Measurements from ENCODE around the gene RGS6. TPM values are rescaled to one million over a fixed set of nuclear protein-coding genes. Genes with fewer than 3 reads are reported as not detected.

RGS6 gene
- total RNA-seq, 4 donors from 2014 or later: 0.83 to 2.4 (median 1.5) TPM

GRCh38 chr14:72525087-72525915 is 593.1 kb downstream of the RGS6 start:
- no peak overlapping the region for H3K4me3 ChIP-seq
- H3K27me3 ChIP-seq: no peaks in the 10 kb centered on the region
- TF ChIP-seq POLR2AphosphoS5 (IDR thresholded peaks at IDR 0.05) (no peak), POLR2A (IDR thresholded peaks at IDR 0.05; ENCODE audit: low read depth) (no peak), CTCF (IDR thresholded peaks at IDR 0.05) (no peak), EP300 (IDR thresholded peaks at IDR 0.05) (no peak)
- WGBS: 87% methylated on average over 11 of the region's 11 CpGs
- H3K36me3 ChIP-seq: no peaks in the 10 kb centered on the region
- intact Hi-C loops (cut with DNase I): no loop called here
- no peaks in the 10 kb centered on the region for H3K4me1 ChIP-seq
- no peak for DNase-seq (ENCODE audit: extremely low spot score)
- no peak overlapping the region for H3K27ac ChIP-seq (replicated peaks in 1 of 4)
- H3K9me3 ChIP-seq: peaks cover 0 to 7% (median 3%) of the 10 kb centered on the region in 4 donors

- 88% methylated on average over 1 of the region's 1 CpG for whole genome bisulfite sequencing
- no peak for TF ChIP-seq POLR2A (IDR thresholded peaks at IDR 0.05; ENCODE audit: low read depth)
- no peak for TF ChIP-seq EP300 (IDR thresholded peaks at IDR 0.05)
- no peak for TF ChIP-seq CTCF (IDR thresholded peaks at IDR 0.05)
- no peak for TF ChIP-seq POLR2AphosphoS5 (IDR thresholded peaks at IDR 0.05)
These were observed 595.4 kb downstream of the RGS6 start for GRCh38 chr14:72527591-72527990.

GRCh38 chr14:72528059-72528862 is 596.0 kb downstream of the RGS6 start:
- TF ChIP-seq CTCF (IDR thresholded peaks at IDR 0.05): no peak
- TF ChIP-seq POLR2AphosphoS5 (IDR thresholded peaks at IDR 0.05): no peak
- TF ChIP-seq EP300 (IDR thresholded peaks at IDR 0.05): no peak
- TF ChIP-seq POLR2A (IDR thresholded peaks at IDR 0.05; ENCODE audit: low read depth): no peak
- no peaks in the 10 kb centered on the region for H3K27me3 ChIP-seq
- no peaks in the 10 kb centered on the region for H3K4me1 ChIP-seq
- 56% methylated on average over 5 of the region's 6 CpGs for WGBS
- no peak overlapping the region for H3K27ac ChIP-seq (replicated peaks in 1 of 4)
- no peak overlapping the region for H3K4me3 ChIP-seq
- H3K36me3 ChIP-seq: no peaks in the 10 kb centered on the region
- DNase-seq (ENCODE audit: extremely low spot score): no peak
- intact Hi-C loops (cut with DNase I): no loop called here
- H3K9me3 ChIP-seq: peaks cover 0 to 8% (median 4%) of the 10 kb centered on the region in 4 donors

More at GRCh38 chr14:72527591-72527990, 595.4 kb downstream of the RGS6 start:
- Histone ChIP-seq H3K9me3 (peaks cover 0 to 1% (median under 1%) of the 10 kb centered on the region in 4 donors), H3K27ac (replicated peaks in 1 of 4) (no peak overlapping the region), H3K36me3 (no peaks in the 10 kb centered on the region), H3K27me3 (no peaks in the 10 kb centered on the region), H3K4me3 (no peak overlapping the region), H3K4me1 (no peaks in the 10 kb centered on the region)
- no peak for DNase-seq (ENCODE audit: extremely low spot score)
- intact Hi-C loops (cut with DNase I): no loop called here

GRCh38 chr14:72528863-72529175 is 596.6 kb downstream of the RGS6 start:
- H3K36me3 ChIP-seq: no peaks in the 10 kb centered on the region
- H3K9me3 ChIP-seq: peaks cover 0 to 10% (median 5%) of the 10 kb centered on the region in 4 donors
- no peak overlapping the region for H3K4me3 ChIP-seq
- no peak overlapping the region for H3K27ac ChIP-seq (replicated peaks in 1 of 4)
- intact Hi-C loops (cut with DNase I): no loop called here
- DNase-seq (ENCODE audit: extremely low spot score): no peak
- WGBS: 54% methylated on average over 2 of the region's 2 CpGs
- TF ChIP-seq EP300 (IDR thresholded peaks at IDR 0.05): no peak
- TF ChIP-seq POLR2A (IDR thresholded peaks at IDR 0.05; ENCODE audit: low read depth): no peak
- TF ChIP-seq CTCF (IDR thresholded peaks at IDR 0.05): no peak
- TF ChIP-seq POLR2AphosphoS5 (IDR thresholded peaks at IDR 0.05): no peak
- no peaks in the 10 kb centered on the region for H3K4me1 ChIP-seq
- H3K27me3 ChIP-seq: no peaks in the 10 kb centered on the region
